CD4-positive, alpha-beta T cell treated with Interleukin-15 for 4 hours (primary cell): ENCODE results near the gene CX3CR1.

Experiments
- DNase-seq: peaks from one replicate; pipeline ENCODE4 v3.0.0-alpha.2; 2020; ENCODE audit warnings: low spot score

Gene CX3CR1

GRCh38 chr3:39292961-39293360 is 13.1 kb upstream of the CX3CR1 start:
- no peak for DNase-seq

GRCh38 chr3:39291903-39292329 is 12.1 kb upstream of the CX3CR1 start:
- DNase-seq: peak; percentile 79

DNA sequence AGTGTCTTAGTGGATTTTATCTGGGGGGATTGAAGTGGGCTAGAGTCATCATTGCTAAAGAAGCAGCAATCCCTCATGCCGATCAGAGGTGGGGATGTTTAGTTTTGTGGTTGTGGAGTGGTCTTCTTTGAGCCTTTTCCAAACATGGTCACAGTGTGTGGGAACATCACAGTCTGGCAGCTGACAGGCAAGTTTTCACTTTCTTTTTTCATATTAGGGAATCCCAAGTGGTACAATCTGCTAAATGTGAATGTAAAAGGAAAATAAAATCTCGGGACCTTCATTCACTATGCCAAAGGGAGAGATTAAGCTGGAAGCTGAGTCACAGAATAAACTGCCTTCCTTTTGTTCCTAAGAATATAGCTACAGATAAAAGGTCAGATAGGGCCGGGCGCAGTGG is 10.4 kb upstream of the CX3CR1 start:
- DNase-seq: no peak

DNA sequence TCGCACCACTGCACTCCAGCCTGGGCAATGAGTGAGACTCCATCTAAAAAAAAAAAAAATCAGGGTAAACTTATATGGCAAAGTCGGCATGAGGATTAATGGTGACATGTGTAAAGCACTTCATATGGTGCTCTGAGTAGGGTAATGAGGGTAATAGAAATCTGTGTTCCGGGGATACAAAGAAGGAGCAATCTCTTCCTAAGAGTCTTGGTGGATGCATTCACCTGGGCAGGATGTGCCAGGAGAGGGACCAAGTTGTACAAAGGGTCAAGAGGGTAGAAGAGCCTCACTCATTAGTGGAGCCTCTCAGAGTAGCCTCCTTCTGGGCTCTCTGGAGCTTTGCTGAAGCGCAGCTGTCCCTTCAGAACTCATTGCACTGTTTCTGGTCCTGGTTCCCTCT is 9.3 kb upstream of the CX3CR1 start:
- DNase-seq: no peak

GRCh38 chr3:39288300-39288808 is 8.5 kb upstream of the CX3CR1 start:
- peak; percentile 89 for DNase-seq

DNA sequence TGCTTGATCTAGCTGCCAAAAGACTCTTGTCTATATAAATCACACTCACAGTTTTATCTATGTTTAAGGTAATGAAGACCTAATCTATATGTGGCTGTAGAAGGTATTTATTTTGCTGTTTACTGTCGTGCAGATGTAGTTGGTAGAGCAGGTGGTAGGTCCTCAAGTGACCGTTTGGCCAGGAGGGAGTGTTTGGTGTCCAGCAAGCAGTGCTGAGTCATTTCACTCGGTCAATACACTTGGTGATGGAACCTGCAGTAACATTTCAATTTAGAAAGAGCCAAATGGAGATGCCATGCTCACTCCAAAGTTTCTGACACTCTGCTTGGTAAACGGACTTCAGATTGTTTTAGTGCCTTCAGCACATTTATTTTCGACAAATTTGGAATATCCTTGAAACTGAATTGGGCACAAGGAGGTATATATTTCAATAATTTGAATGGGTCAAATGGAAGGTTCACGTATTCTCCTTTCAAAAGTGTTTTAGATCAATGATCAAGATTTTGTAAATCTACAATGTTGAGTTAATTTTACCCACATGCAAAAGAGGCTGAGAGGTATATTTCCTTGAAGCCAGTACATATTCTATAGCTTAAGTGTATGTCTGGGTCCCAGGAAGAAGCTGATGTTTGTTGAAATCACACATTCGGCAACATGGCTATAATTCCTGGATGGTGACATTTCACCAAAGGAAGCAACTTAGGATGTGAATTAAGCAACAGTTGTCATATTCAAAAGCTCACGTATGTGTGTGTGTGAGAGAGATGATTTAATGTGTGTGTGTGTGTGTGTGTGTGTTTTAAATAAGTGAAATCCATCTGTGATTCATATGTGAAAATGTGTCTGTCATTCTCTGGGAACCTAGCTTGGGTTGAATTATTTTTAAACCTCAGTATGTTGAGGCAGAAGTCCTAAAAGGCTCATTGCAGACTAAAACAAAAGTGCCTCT is 7.7 kb upstream of the CX3CR1 start:
- no peak for DNase-seq

DNA sequence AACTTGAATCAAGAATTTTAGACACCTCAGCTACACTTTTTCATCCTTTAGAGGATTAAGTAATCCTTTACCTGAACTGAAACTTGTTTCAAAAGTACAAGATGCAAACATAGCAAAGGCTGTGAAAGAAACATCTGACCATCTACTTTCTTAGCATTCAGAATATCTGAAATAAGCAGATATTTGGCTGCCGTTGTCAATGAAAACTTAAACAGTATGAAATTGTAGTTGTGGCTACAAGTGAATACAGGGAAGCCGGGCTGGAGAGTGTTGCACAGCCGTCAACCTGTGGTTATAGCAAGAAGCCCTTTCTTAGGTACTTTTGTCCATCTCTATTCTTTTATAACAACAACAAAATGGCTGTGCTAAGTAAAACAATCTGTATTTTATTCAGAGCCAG is 6.9 kb upstream of the CX3CR1 start:
- no peak for DNase-seq

DNA sequence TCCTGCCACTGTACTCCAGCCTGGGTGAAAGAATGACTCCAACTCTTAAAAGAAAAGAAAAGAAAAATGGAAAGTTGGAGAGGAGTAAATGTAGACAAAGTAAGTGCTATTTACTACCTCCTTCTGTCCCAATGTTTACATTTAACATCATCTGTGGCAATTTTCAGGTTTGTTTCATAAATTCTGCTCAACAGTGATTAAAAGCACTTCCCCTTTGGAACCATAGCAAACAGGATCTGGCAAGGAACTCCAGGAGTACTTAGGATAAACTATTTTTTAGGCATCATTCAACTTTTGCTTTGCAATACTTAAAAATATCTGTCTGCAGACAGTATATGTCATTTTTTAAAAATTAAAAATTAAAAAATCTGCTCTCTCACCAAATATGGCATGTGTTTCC is 5.5 kb upstream of the CX3CR1 start:
- no peak for DNase-seq

GRCh38 chr3:39284457-39284881 is 4.6 kb upstream of the CX3CR1 start:
- DNase-seq: no peak

GRCh38 chr3:39282057-39282456 is 2.2 kb upstream of the CX3CR1 start:
- DNase-seq: no peak

DNA sequence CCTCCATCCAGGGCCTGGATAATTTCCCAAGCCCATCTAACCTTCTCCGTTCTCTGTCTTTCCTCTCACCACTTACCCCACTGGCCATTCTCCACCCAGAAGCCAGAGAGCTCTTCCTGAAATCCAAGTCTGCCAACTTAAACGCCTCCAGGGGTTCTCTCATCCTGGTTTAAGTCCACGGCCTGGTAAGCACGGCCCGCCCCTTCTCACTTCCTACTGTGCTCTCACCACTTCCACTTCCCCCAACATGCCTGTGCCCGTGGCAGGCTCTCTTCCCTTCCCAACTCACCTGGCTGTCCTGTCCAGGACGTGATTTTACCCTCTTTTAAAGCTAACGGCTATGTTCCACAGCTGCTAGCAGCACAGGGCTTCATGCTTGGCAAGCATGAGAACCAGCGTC is 1.7 kb upstream of the CX3CR1 start:
- no peak for DNase-seq

- DNase-seq: no peak
Measured at GRCh38 chr3:39280571-39280970, 735 bp upstream of the CX3CR1 start.

GRCh38 chr3:39278616-39278935 is 1.3 kb downstream of the CX3CR1 start:
- DNase-seq: no peak

- no peak for DNase-seq
Measured at GRCh38 chr3:39277893-39278615, 1.8 kb downstream of the CX3CR1 start.

GRCh38 chr3:39276746-39277145 is 3.1 kb downstream of the CX3CR1 start:
- DNase-seq: no peak

GRCh38 chr3:39275963-39276593 is 3.8 kb downstream of the CX3CR1 start:
- no peak for DNase-seq

DNA sequence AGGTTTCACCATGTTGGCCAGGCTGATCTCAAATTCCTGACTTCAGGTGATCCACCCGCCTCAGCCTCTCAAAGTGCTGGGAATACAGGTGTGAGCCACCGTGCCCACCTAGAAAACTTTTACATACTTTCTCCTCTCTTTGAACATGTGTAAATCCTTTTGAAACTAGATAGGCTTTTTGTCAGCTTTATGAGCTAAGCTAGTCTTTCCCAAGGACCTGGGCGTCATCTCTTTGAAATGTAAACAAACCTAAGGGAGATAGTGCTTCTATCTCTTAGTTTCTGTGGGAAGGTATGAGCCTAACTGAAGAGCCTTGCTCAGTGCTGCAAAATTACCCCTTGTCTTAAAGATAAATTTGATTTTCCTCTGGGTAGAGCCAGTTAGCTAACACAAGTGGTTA is 4.8 kb downstream of the CX3CR1 start:
- no peak for DNase-seq

DNA sequence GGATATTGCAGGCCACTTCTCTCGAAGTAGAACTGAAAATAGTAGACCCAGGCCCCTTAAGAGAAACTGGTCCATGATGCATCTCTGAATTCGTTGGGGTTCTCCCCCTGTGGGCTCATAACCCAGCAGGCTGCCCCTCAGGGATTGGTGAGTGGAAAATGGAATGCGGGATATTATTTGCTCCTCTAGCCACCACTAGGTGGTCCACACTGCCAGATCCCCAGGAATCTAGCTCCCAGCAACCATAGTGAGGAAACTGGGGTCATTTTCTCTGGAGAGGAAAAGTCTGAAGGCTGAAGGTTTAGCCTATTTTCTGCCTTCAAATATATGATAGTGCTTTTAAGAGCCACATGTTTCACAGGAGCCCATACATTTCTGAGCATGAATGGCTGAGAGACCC is 6.7 kb downstream of the CX3CR1 start:
- DNase-seq: no peak

DNA sequence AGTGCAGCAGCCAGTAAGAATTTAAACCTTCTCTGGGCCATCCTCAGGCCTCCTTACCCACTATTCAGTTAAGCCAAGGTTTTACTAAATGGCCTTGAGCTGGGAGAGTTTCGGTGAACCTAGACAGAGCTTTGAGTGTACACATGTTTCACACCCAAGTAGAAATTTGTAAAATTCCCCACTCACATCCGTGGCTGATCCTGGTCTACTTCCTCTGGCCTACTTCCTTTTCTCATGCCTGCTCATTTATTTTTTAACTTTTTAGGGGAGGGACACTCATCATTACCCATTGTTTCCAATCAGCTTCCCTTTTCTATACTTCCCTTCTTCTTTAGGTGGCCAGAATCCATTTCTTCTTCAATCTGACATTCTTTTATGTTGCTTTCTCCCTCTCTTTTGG is 7.6 kb downstream of the CX3CR1 start:
- DNase-seq: no peak

GRCh38 chr3:39271363-39271914 is 8.4 kb downstream of the CX3CR1 start:
- no peak for DNase-seq

DNA sequence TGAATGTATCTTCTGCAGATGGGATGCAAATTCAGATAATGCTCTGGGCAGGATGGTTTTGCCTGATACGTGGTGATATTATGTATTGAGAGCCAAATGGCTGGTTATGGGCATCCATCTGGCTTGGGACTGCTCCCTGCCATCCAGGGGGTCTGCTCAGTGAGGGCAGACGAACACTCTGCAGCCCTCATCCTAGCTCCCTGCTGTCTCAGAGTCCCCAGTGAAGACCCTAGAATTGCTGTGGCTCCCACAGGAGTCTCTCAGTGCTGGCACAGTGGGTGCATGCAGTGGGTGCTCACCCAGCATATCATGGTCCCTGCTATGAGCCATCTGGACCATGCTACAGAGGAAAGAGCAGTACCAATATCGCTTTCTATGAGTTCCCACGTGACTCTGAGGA is 10.3 kb downstream of the CX3CR1 start:
- DNase-seq: no peak

GRCh38 chr3:39268549-39268900 is 11.3 kb downstream of the CX3CR1 start:
- DNase-seq: no peak
